BE2C (cell line): ENCODE results near the gene ABCA2.
A peak's percentile ranks its signal among the peaks of the same experiment; 100 is the strongest.

ENCODE experiments used
- DNase-seq: peaks from one replicate; pipeline ENCODE4 v3.0.0-alpha.2; 2020
- H3K27me3 ChIP-seq: fragments of 250-450 bp; sonication (Bioruptor Pico); 2 replicates; pipeline ENCODE4 v1.5.1; 2020; ENCODE audit warnings: mild to moderate bottlenecking
- H3K36me3 ChIP-seq: fragments of 250-450 bp; sonication (Bioruptor Pico); 2 replicates; pipeline ENCODE4 v1.5.1; 2020; ENCODE audit warnings: mild to moderate bottlenecking
- H3K4me1 ChIP-seq: fragments of 250-450 bp; sonication (Bioruptor Pico); 2 replicates; pipeline ENCODE4 v1.5.1; 2020
- H3K4me3 ChIP-seq: 2 replicates; pipeline ENCODE4 v1.5.1; 2011; ENCODE audit warnings: low read depth, low read length
- H3K9me3 ChIP-seq: fragments of 250-450 bp; sonication (Bioruptor Pico); 2 replicates; pipeline ENCODE4 v1.5.1; 2020
- TF ChIP-seq, protein P1 (sequence below): IDR thresholded peaks from 2 replicates; pipeline ENCODE4 v1.5.1; 2012; ENCODE audit warnings: mild to moderate bottlenecking, low read depth, low read length

Gene ABCA2

DNA sequence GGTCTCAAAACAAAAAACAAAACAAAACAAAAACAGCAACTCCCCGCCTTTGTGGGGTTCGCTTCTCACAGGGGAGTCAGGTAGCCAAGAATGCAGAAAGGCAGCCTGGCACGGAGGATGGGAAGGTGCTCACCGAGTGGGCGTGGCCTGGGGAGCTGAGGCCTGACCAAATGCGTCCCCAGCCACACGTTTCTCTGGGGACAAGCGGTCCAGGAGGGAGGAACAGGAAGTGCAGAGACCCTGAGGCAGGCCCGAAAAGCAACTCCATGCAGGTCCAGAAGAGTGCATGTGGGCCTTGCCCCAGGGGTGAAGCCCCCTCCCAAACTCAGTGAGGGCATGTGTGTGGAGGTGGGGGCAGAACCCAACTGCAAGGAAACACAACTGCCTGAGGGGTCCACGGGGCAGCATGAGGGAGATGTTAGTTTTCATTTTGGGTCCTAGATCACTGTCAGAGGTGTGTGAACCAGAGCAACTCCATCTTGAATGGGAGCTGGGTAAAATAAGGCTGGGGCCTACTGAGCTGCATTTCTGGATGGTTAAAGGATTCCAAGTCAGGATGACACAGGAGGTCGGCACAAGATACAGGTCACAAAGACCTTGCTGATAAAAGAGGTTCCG lies 46.7 kb upstream of the ABCA2 start:
- H3K9me3 ChIP-seq: no peaks in the 10 kb centered on the region
- peaks cover 21% of the 10 kb centered on the region for H3K4me1 ChIP-seq
- H3K27me3 ChIP-seq: no peaks in the 10 kb centered on the region
- H3K36me3 ChIP-seq: peaks cover 15% of the 10 kb centered on the region
- no peak for DNase-seq
- TF ChIP-seq, protein P1, sequence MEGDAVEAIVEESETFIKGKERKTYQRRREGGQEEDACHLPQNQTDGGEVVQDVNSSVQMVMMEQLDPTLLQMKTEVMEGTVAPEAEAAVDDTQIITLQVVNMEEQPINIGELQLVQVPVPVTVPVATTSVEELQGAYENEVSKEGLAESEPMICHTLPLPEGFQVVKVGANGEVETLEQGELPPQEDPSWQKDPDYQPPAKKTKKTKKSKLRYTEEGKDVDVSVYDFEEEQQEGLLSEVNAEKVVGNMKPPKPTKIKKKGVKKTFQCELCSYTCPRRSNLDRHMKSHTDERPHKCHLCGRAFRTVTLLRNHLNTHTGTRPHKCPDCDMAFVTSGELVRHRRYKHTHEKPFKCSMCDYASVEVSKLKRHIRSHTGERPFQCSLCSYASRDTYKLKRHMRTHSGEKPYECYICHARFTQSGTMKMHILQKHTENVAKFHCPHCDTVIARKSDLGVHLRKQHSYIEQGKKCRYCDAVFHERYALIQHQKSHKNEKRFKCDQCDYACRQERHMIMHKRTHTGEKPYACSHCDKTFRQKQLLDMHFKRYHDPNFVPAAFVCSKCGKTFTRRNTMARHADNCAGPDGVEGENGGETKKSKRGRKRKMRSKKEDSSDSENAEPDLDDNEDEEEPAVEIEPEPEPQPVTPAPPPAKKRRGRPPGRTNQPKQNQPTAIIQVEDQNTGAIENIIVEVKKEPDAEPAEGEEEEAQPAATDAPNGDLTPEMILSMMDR: no peak
- H3K4me3 ChIP-seq: no peak overlapping the region

DNA sequence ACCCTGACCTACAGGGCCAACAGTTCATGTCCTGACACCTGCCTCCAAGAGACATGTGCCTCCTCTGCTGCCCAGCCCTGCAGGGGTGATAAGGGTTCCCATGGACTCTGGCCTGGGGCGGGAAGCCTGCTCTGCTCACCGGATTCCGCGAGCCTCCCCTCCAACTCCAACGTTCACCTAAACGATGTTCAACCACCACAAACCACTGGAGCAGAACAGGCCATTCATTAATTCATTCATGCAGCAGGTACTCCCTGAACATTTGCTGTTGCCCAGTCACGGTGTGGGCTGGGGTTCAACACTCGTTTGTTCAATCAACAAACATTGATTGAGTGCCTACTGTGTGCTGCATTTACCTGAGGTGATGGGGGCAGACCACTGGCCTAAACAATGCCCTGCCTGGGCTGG lies 46.0 kb upstream of the ABCA2 start:
- H3K4me3 ChIP-seq: no peak overlapping the region
- H3K36me3 ChIP-seq: peaks cover 7% of the 10 kb centered on the region
- H3K27me3 ChIP-seq: no peaks in the 10 kb centered on the region
- DNase-seq: no peak
- peaks cover 21% of the 10 kb centered on the region for H3K4me1 ChIP-seq
- no peaks in the 10 kb centered on the region for H3K9me3 ChIP-seq
- TF ChIP-seq, protein P1: no peak

DNA sequence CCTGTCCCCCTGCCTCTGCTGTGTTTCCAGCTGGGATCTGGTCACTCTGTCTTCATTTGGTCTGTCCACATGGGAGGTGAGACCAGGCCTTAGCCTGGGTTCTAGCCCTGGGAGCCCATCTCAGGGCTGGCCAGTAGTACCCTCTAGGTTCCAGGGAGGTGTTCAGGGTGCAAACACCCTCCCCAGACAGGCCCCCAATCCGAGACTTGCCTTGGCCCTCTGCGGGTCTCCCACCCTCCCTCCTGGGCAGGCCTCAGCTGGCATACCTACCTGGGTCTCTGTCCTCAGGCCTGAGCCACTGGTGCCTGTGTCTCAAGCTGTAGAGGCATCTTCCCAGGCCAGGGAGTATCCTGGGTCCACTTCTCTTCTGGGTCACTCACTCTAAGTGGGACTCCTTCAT lies 43.2 kb upstream of the ABCA2 start:
- Histone ChIP-seq H3K4me3 (peak overlapping the region; percentile 74), H3K4me1 (peaks cover 20% of the 10 kb centered on the region)
- TF ChIP-seq, protein P1: no peak

DNA sequence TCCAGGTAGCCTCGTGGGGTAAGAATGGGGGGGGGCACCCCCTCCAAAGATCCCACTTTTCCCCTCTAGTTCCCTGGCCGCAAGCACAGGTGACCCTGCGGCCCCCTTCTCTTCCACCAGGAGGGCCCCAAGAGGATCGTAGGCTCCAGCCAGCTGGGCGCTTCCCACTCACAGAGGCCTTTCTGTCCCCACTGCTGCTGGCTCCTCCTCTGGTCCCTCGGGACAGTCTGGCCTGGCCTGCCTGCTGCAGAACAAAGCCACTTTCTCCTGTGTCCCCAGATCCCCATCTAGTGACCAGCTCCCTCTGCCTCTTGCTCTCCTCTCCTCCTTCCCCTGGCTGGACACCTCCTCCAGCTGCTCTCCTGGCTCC lies 42.9 kb upstream of the ABCA2 start:
- Histone ChIP-seq H3K27me3 (no peaks in the 10 kb centered on the region), H3K4me1 (peaks cover 20% of the 10 kb centered on the region), H3K36me3 (peaks cover 14% of the 10 kb centered on the region), H3K4me3 (peak overlapping the region; percentile 74), H3K9me3 (no peaks in the 10 kb centered on the region)
- TF ChIP-seq, protein P1: peak; percentile 46
- DNase-seq: peak; percentile 94

More for the DNA sequence above, 43.2 kb upstream of the ABCA2 start:
- H3K9me3 ChIP-seq: no peaks in the 10 kb centered on the region
- no peaks in the 10 kb centered on the region for H3K27me3 ChIP-seq
- H3K36me3 ChIP-seq: peaks cover 10% of the 10 kb centered on the region
- no peak for DNase-seq

DNA sequence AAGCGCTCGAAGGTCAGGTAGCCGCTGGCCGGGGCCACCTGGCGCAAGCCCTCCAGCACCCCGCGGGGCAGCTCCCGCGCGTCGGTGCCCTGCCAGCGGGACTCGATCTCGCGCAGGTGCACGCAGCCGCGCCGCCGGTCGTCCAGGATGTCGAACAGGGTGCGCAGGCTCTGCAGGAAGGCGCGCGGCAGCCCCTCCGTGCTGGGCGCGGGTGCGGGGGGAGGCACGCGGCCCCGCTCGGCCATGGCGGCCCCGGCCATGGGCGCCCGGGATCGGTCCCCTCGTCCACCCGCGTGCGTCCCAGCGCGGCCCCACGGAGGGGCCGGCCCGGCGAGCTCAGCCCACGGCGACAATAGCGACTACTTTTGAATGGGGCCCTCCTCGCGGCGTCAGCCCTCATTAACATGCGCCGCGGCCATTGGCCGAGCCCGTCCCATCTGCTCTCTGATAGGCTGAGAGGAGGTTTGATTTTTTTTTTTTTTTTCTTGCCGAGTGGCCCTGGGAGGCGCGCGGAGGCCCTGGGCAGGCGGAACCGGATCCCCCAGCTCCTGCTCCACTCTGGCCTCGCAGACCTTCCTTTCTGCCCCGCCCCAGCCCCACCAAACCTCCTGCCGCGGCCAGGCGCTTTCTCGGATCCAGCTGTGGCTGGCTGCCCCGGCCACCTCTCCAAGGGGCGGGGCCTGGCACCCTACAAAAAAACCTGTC lies 42.3 kb upstream of the ABCA2 start, which contains the start of gene SAPCD2:
Gene SAPCD2 (minus strand): TSS at position 357 of the 705 bp plus-strand sequence. CDS start 97 bp downstream, at position 260.
- H3K4me1 ChIP-seq: peaks cover 20% of the 10 kb centered on the region
- H3K9me3 ChIP-seq: no peaks in the 10 kb centered on the region
- DNase-seq: peak; percentile 95
- peaks cover 19% of the 10 kb centered on the region for H3K36me3 ChIP-seq
- no peaks in the 10 kb centered on the region for H3K27me3 ChIP-seq
- H3K4me3 ChIP-seq: peak within 1 kb of the TSS; percentile 74
- TF ChIP-seq, protein P1: no peak

DNA sequence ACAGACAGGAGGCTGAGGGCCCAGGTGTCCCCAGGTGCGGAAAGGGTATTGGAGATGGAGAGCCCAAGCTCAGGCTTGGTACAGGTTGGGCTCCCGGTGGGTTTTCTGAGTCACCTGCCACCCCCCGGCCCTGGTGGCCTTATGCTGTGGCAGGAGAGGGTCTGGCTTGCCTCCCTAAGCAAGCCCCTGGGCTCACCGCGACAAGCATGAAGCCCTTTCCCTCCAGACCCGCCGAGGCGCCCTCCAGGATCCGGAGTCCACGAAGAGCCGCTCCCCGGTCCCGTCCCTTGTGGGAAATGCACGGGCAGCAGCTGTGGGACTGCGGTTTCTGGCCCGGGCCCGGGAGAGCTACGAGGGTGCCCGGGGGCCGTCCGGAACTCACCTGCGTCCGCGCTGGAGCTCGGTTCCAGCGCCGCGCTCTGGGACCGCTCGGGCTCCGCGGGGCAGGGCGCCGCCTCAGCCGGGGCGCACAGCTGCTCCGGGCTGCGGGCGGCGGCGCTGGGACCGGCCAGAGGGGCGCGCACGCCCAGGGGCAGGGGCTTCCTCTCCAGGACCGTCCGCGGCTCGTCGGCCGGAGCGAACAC lies 41.6 kb upstream of the ABCA2 start:
- peaks cover 20% of the 10 kb centered on the region for H3K4me1 ChIP-seq
- H3K27me3 ChIP-seq: no peaks in the 10 kb centered on the region
- no peaks in the 10 kb centered on the region for H3K9me3 ChIP-seq
- DNase-seq: peak; percentile 33
- peak overlapping the region; percentile 74 for H3K4me3 ChIP-seq
- TF ChIP-seq, protein P1: no peak
- H3K36me3 ChIP-seq: peaks cover 27% of the 10 kb centered on the region
